ENCODE measurements around the gene KREMEN2.

DNA sequence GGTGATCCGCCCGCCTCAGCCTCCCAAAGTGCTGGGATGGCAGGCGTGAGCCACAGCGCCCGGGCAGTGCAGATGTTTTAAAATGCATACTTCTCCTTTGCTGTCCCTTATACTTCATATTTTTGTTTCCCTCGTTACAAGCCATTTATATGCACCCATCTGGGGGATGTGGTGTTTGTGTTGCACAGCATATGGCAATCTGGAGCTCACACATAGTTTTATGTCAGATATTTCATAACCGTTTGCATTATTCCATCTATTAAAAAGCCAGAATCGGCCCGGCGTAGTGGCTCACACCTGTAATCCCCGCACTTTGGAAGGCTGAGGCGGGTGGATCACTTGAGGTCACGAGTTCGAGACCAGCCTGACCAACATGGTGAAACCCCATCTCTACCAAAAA is 40.6 kb upstream of the KREMEN2 start:
- TF ChIP-seq, protein P1, sequence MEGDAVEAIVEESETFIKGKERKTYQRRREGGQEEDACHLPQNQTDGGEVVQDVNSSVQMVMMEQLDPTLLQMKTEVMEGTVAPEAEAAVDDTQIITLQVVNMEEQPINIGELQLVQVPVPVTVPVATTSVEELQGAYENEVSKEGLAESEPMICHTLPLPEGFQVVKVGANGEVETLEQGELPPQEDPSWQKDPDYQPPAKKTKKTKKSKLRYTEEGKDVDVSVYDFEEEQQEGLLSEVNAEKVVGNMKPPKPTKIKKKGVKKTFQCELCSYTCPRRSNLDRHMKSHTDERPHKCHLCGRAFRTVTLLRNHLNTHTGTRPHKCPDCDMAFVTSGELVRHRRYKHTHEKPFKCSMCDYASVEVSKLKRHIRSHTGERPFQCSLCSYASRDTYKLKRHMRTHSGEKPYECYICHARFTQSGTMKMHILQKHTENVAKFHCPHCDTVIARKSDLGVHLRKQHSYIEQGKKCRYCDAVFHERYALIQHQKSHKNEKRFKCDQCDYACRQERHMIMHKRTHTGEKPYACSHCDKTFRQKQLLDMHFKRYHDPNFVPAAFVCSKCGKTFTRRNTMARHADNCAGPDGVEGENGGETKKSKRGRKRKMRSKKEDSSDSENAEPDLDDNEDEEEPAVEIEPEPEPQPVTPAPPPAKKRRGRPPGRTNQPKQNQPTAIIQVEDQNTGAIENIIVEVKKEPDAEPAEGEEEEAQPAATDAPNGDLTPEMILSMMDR (IDR thresholded peaks at IDR 0.05; ENCODE audit: insufficient read depth, low read length, poor library complexity, severe bottlenecking): no peak
- TF ChIP-seq EZH2phosphoT487 (conservative IDR thresholded peaks at IDR 0.05; ENCODE audit: low read length): no peak
